Transverse colon (tissue), 4 donors: Measurements from ENCODE around the gene GIPC3. TPM values are rescaled to one million over a fixed set of nuclear protein-coding genes. Genes with fewer than 3 reads are reported as not detected.

Experiments used
- DNase-seq: peaks from one replicate; pipeline ENCODE4 v3.0.0-alpha.2; 2019
- H3K27ac ChIP-seq, 4 donors: fragments of 200-600 bp; sonication (generic); 2 replicates each; pipeline ENCODE4 v1.5.1; 2016 to 2018; ENCODE audit warnings: inconsistent platforms in 4 of 4
- H3K27me3 ChIP-seq: fragments of 200-600 bp; sonication (generic); 2 replicates; pipeline ENCODE4 v1.5.1; 2017; ENCODE audit warnings: inconsistent platforms
- H3K36me3 ChIP-seq, 4 donors: fragments of 200-600 bp; sonication (generic); 2 replicates each; pipeline ENCODE4 v1.5.1; 2017 to 2019; ENCODE audit warnings: inconsistent platforms in 4 of 4
- H3K4me1 ChIP-seq, 4 donors: fragments of 200-600 bp; sonication (generic); 2 replicates each; pipeline ENCODE4 v1.5.1; 2017 to 2020; ENCODE audit warnings: inconsistent platforms in 4 of 4
- H3K4me3 ChIP-seq, 4 donors: fragments of 200-600 bp; sonication (generic); 1 replicate in 1 of 4; 2 replicates in 3 of 4; pipeline versions ENCODE4 v1.5.1 to v1.6.1; 2017 to 2019; ENCODE audit warnings: inconsistent platforms in 4 of 4
- H3K9me3 ChIP-seq, 2 donors: fragments of 200-600 bp; sonication (generic); 2 replicates each; pipeline ENCODE4 v1.5.1; 2017 to 2019; ENCODE audit warnings: inconsistent platforms in 2 of 2
- CTCF ChIP-seq, 5 experiments: fragments of 200-600 bp in 3 of 5; fragments of 450-650 bp in 2 of 5; sonication (generic) in 3 of 5; IDR thresholded peaks; 1 replicate in 2 of 5; 2 replicates in 3 of 5; pipeline ENCODE4 v1.5.1; 2016 to 2017; ENCODE audit warnings: antibody characterized with exemption in 5 of 5, inconsistent platforms in 3 of 5, mild to moderate bottlenecking in 2 of 5, moderate library complexity in 1 of 5
- EP300 ChIP-seq: sonication (generic); formaldehyde crosslinking; IDR thresholded peaks from one replicate; pipeline ENCODE4 v1.6.1; 2017; ENCODE audit warnings: antibody characterized with exemption, low read depth
- POLR2A ChIP-seq: fragments of 450-650 bp; IDR thresholded peaks from one replicate; pipeline ENCODE4 v1.6.1; 2016; ENCODE audit warnings: antibody characterized with exemption, mild to moderate bottlenecking, moderate library complexity
- POLR2AphosphoS5 ChIP-seq, 3 donors: sonication (generic); formaldehyde crosslinking; IDR thresholded peaks; one replicate each; pipeline ENCODE4 v1.6.1; 2016; ENCODE audit warnings: antibody characterized with exemption in 3 of 3
- WGBS, 2 donors: methylation state at CpG; one replicate each; pipeline ENCODE4 v1.1.5; 2018; ENCODE audit warnings: low coverage in 1 of 2; 5-methylcytosine and 5-hydroxymethylcytosine counted together
- in situ Hi-C, 4 donors: fragments of 200-750 bp; cut with MboI; loops; one replicate each; pipeline versions ENCODE4 v1.15.0 to v1.15.1; 2017; ENCODE audit warnings: low sequenced_read_pairs in 3 of 4, low pct_ligation_motif_present in 1 of 4, low pct_unique_long_range_greater_than_20kb in 1 of 4
- intact Hi-C: fragments of 100-400 bp; cut with DNase I; formaldehyde crosslinking; loops from one replicate; pipeline ENCODE4 v1.15.1; 2023; ENCODE audit warnings: low total_unique reads
- total RNA-seq, 4 donors: library from RNA; depleted of rRNA; stranded (reverse); fragments of >200 nt; gene quantifications; one replicate each; pipeline ENCODE4 v1.1.0, GENCODE V29; 2016

GIPC3 gene
- total RNA-seq, 4 donors from 2014 or later = 0.14 to 0.95 (median 0.60) TPM; not detected in 1

GRCh38 chr19:3548606-3549005 is 36.7 kb upstream of the GIPC3 start:
- intact Hi-C loops (loop anchor here (10.0 kb wide), 1 partner anchor 156 kb away; the partner anchor contains the start of genes PIP5K1C and TJP3), in situ Hi-C loops (no loop called here)
- WGBS, 2 donors = 89% methylated on average over 14 of the region's 14 CpGs; no CpG with 5 or more reads in 1 of the 2 donors
- no peaks in the 10 kb centered on the region for H3K9me3 ChIP-seq
- no peak for DNase-seq
- no peaks in the 10 kb centered on the region for H3K36me3 ChIP-seq
- H3K27ac ChIP-seq = no peak overlapping the region
- no peak overlapping the region for H3K4me3 ChIP-seq
- H3K27me3 ChIP-seq = no peaks in the 10 kb centered on the region
- TF ChIP-seq POLR2A = no peak
- peaks cover 0 to 7% (median 2%) of the 10 kb centered on the region in 4 donors for H3K4me1 ChIP-seq

GRCh38 chr19:3549816-3550215 is 35.5 kb upstream of the GIPC3 start:
- H3K27ac ChIP-seq = no peak overlapping the region
- TF ChIP-seq POLR2AphosphoS5 (IDR thresholded peaks at IDR 0.05) (no peak), POLR2A (no peak), EP300 (no peak)
- H3K4me3 ChIP-seq = no peak overlapping the region
- 86 to 89% methylated on average over 3 to 10 of the region's 10 CpGs for WGBS, 2 donors
- peaks cover 0 to 16% (median 5%) of the 10 kb centered on the region in 4 donors for H3K4me1 ChIP-seq
- intact Hi-C loops (loop anchor here (10.0 kb wide), 1 partner anchor 155 kb away; the partner anchor contains the start of genes PIP5K1C and TJP3), in situ Hi-C loops (no loop called here)
- no peaks in the 10 kb centered on the region for H3K9me3 ChIP-seq
- no peak for DNase-seq
- no peaks in the 10 kb centered on the region for H3K36me3 ChIP-seq
- no peaks in the 10 kb centered on the region for H3K27me3 ChIP-seq

GRCh38 chr19:3550947-3551791 is 34.1 kb upstream of the GIPC3 start:
- DNase-seq = no peak
- WGBS, 2 donors = 92 to 100% methylated on average over 3 to 30 of the region's 34 CpGs
- in situ Hi-C loops (no loop called here), intact Hi-C loops (no loop called here)
- Histone ChIP-seq H3K9me3 (no peaks in the 10 kb centered on the region), H3K27ac (no peak overlapping the region), H3K36me3 (no peaks in the 10 kb centered on the region), H3K4me1 (peaks cover 6 to 28% (median 14%) of the 10 kb centered on the region in 4 donors), H3K4me3 (no peak overlapping the region), H3K27me3 (no peaks in the 10 kb centered on the region)
- TF ChIP-seq POLR2A (no peak), EP300 (no peak), CTCF (IDR thresholded peaks at IDR 0.05) (no peak), POLR2AphosphoS5 (IDR thresholded peaks at IDR 0.05) (no peak)

- no peak for DNase-seq
- Histone ChIP-seq H3K27me3 (no peaks in the 10 kb centered on the region), H3K36me3 (no peaks in the 10 kb centered on the region), H3K9me3 (no peaks in the 10 kb centered on the region), H3K4me3 (no peak overlapping the region), H3K27ac (no peak overlapping the region), H3K4me1 (peaks cover 11 to 33% (median 18%) of the 10 kb centered on the region in 4 donors)
- in situ Hi-C loops (no loop called here), intact Hi-C loops (no loop called here)
- no peak for TF ChIP-seq CTCF (IDR thresholded peaks at IDR 0.05)
- WGBS, 2 donors = 60 to 86% methylated on average over 1 to 9 of the region's 9 CpGs
These were observed 33.5 kb upstream of the GIPC3 start for GRCh38 chr19:3551792-3552095.

GRCh38 chr19:3554254-3555083 is 30.8 kb upstream of the GIPC3 start:
- DNase-seq = no peak
- intact Hi-C loops (no loop called here), in situ Hi-C loops (no loop called here)
- 57 to 77% methylated on average over 10 to 21 of the region's 21 CpGs for WGBS, 2 donors
- H3K27me3 ChIP-seq = no peaks in the 10 kb centered on the region
- peak overlapping the region; percentile 41 to 73 (median 56) for H3K27ac ChIP-seq
- TF ChIP-seq POLR2A (no peak), POLR2AphosphoS5 (IDR thresholded peaks at IDR 0.05) (no peak), EP300 (no peak), CTCF (IDR thresholded peaks at IDR 0.05) (no peak)
- no peaks in the 10 kb centered on the region for H3K9me3 ChIP-seq
- no peaks in the 10 kb centered on the region for H3K36me3 ChIP-seq
- H3K4me1 ChIP-seq = peaks cover 11 to 44% (median 27%) of the 10 kb centered on the region in 4 donors
- no peak overlapping the region for H3K4me3 ChIP-seq
